ENCODE data around the gene MSRB2. TPM values are rescaled to one million over a fixed set of nuclear protein-coding genes. Genes with fewer than 3 reads are reported as not detected.

MSRB2 gene
- total RNA-seq, 4 donors from 2014 or later, result 15.1 to 26.4 (median 16.6) TPM

DNA sequence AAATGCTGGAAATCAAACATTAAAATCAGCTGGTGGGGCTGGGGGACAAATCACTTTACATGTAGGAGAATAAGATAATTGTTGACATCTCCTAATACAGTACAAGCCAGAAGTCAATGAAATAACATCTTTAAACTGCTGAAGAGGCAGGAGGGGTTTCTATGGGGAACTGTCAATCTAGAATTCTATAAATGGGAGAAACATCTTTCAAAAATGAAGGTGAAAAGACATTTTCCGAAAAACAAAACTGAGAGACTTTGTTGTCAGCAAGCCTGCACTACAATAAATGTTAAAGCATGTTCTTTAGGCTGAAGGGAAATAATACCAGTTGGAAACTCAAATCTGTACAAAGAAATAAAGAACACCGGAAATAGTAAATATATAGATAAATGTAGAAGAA lies 17.3 kb upstream of the MSRB2 start:
- TF ChIP-seq, protein P1, sequence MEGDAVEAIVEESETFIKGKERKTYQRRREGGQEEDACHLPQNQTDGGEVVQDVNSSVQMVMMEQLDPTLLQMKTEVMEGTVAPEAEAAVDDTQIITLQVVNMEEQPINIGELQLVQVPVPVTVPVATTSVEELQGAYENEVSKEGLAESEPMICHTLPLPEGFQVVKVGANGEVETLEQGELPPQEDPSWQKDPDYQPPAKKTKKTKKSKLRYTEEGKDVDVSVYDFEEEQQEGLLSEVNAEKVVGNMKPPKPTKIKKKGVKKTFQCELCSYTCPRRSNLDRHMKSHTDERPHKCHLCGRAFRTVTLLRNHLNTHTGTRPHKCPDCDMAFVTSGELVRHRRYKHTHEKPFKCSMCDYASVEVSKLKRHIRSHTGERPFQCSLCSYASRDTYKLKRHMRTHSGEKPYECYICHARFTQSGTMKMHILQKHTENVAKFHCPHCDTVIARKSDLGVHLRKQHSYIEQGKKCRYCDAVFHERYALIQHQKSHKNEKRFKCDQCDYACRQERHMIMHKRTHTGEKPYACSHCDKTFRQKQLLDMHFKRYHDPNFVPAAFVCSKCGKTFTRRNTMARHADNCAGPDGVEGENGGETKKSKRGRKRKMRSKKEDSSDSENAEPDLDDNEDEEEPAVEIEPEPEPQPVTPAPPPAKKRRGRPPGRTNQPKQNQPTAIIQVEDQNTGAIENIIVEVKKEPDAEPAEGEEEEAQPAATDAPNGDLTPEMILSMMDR (IDR thresholded peaks at IDR 0.05; ENCODE audit: low read depth), result no peak

DNA sequence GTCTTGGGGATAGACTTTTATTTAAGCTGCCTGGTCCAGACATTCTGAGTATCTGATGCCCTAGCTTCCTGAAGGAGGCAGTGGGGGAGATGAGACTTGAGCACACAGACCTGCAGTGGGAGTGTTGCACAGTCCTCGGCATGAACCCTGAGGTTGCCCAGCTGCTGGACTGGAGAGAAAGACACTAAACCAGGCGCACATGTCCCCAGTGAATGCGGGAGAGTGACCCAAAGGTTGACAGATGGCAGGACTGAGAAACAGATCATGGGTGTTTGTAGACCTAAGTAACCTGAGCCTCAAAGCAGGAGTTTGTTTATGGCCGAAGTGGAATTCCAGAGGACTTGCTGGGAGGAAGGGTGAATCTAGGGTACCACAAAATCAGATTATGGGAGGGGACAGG lies 15.7 kb upstream of the MSRB2 start:
- TF ChIP-seq, protein P1 (IDR thresholded peaks at IDR 0.05; ENCODE audit: low read depth), result no peak

DNA sequence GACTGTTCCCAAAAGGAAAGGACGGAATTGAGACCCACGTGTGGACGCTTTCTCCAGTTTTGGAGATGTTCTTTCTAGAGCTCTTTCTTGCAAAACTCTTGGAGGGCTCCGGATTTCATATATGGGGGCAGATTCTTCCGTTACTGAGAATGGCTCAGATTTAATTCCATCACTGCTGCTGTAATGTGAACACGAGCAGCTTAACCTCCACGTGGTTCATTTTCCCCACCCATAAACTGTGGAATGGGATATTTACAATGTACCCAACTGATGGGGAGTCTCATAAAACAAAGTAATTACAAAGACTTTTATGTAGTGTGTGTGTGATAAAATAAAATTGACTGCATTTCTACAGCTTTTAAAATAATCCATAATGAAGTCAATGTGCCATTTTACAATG lies 15.1 kb upstream of the MSRB2 start:
- TF ChIP-seq, protein P1 (IDR thresholded peaks at IDR 0.05; ENCODE audit: low read depth), result no peak

DNA sequence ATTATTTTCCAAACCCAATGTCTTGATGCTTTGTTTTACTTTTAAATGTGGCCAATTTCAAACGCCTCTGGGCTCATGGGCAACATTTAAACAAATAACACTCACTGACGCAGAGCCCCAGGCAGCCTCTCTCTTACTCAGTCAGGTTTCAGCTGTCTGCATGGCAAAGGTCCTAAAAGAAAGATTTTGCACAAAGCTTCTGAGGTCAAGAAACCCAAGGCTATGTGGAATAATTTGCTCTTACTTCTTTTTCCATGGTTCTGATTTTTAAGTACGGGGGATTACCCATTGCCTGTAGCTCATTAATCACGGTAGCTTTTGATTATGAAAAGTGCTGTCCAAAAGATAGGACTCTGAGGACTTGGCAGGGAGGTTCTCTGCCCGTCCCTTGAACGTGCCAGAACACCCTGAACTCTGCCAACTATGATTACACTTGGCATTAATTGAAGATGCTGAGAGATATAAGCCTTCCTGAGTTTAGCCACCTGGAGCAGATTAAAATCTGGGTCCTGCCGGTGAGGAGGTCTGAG lies 14.1 kb upstream of the MSRB2 start:
- TF ChIP-seq, protein P1 (IDR thresholded peaks at IDR 0.05; ENCODE audit: low read depth), result no peak

DNA sequence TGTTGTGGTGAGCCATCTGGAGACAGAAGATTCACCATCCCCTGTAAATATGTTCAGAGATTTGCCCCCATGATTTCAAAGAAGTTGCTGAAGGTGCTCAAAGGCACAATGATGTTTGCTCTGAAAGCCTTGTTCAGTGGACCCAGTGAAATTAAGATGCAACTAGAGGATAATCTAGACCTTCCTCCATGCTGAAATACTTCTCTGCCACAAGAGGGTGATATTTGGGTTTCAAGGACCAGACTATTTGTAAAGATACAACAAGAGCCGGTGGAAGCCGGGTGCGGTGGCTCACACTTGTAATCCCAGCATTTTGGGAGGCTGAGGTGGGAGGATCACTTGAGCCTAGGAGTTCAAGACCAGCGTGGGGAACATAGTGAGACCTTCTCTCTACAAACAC lies 13.5 kb upstream of the MSRB2 start:
- TF ChIP-seq, protein P1 (IDR thresholded peaks at IDR 0.05; ENCODE audit: low read depth), result no peak

DNA sequence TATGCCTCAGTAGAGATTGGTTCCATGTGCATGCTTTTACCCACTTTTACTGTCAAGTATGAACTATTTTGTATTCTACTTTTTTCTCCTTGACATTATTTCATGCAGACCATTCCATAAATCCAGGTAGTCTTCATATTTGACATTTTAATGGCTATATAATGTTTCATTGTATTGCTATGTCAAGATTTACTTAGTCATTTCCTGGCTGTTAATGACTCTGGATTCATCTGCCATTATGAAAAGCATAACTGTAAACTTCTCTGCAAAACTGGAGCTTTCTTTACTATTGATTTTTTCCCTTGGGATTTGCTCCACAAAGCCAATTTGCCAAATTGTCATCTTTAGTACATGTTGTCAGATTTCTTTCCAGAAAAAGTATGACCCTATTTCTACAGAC lies 6.8 kb upstream of the MSRB2 start:
- TF ChIP-seq, protein P1 (IDR thresholded peaks at IDR 0.05; ENCODE audit: low read depth), result no peak

DNA sequence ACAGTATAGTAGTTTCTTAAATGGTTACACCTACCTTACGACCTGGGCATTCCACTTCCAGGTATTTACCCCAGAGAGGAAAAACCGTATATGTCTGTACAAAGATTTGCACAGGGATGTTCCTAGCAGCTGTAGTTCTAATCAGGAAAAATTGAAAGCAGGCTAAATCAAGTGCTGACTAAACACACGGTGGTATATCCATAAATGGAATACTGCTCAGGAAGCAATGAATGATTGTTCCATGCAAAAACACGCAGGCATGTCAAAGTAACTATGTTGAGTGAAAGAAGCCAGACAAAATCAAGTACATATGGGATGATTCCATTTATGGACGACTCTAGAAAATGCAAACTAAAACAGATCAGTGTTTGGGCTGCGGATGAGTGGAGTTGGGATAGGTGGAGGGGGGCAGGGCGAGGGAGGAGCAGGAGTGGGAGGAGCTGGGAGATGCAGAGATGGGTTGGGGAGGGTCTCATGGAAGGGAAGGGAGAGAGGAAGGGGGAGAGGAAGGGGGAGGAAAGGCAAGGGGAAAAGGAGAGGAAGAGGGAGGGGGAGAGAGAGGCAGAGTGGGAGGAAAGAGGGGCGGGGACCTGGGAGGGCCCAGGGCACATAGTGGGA lies 484 bp upstream of the MSRB2 start:
- TF ChIP-seq, protein P1 (IDR thresholded peaks at IDR 0.05; ENCODE audit: low read depth), result no peak

Data from subcutaneous adipose tissue (tissue), 4 donors.